GM12878 (cell line): ENCODE results near the gene PRDM16. TPM values are rescaled to one million over a fixed set of nuclear protein-coding genes. Genes with fewer than 3 reads are reported as not detected.

ENCODE experiments used
- ATAC-seq: fragments of 200-7000 bp; cut with Tn5 transposase; 3 replicates; pipeline ENCODE4 v1.9.1; 2020; ENCODE audit warnings: mild to moderate bottlenecking, moderate library complexity
- BruUV-seq: library from RNA; stranded (reverse); fragments of 400-500 nt; replicated peaks from 2 replicates; lab custom pipeline; 2021; lab: Mats Ljungman, UMichigan
- CTCF ChIA-PET: fragments of 300-600 bp; sonication (Branson Sonifier 250); formaldehyde crosslinking; extraction: SDS; loops from one replicate; lab custom pipeline; 2021; ENCODE audit warnings: inconsistent platforms; lab: Yijun Ruan, JAX
- POLR2A ChIA-PET: fragments of 350-600 bp; formaldehyde crosslinking; extraction: SDS; loops from one replicate; lab custom pipeline; 2021; ENCODE audit warnings: inconsistent platforms; lab: Charles Lee
- RAD21 ChIA-PET: fragments of 300-600 bp; sonication (Branson Sonifier 250); formaldehyde crosslinking; loops from one replicate; lab custom pipeline; 2023; ENCODE audit warnings: antibody characterized with exemption; ENCODE audit not compliant: unreplicated experiment; lab: Charles Lee
- SMC1A ChIA-PET: fragments of 300-600 bp; sonication (Branson Sonifier 250); formaldehyde crosslinking; loops from one replicate; lab custom pipeline; 2023; ENCODE audit not compliant: unreplicated experiment, uncharacterized antibody; lab: Charles Lee
- DNase-seq: peaks from one replicate; pipeline ENCODE4 v3.0.0-alpha.2; 2011; ENCODE audit warnings: low read depth, low spot score
- FAIRE-seq: peaks from 3 replicates; lab custom pipeline; 2011; peaks lifted over from hg19 to GRCh38; lab: Jason Lieb, UNC
- H2AFZ ChIP-seq: 2 replicates; pipeline ENCODE4 v1.6.0; 2011; ENCODE audit warnings: low read depth, low read length, control low read depth; ENCODE audit not compliant: control insufficient read depth
- H3K27ac ChIP-seq: 2 replicates; pipeline ENCODE4 v1.5.1; 2011; ENCODE audit warnings: control low read depth; ENCODE audit not compliant: control insufficient read depth, insufficient read depth
- H3K27me3 ChIP-seq, 2 experiments: replicated peaks in 1 of 2; 2 replicates each; pipeline versions ENCODE4 v1.6.0 to v1.6.1; 2011; ENCODE audit warnings: low read length in 1 of 2; ENCODE audit not compliant: control insufficient read depth in 2 of 2, insufficient read depth in 2 of 2
- H3K36me3 ChIP-seq, 2 experiments: 2 replicates each; pipeline ENCODE4 v1.5.1; 2011; ENCODE audit warnings: low read length in 1 of 2; ENCODE audit not compliant: control insufficient read depth in 2 of 2, insufficient read depth in 2 of 2
- H3K4me1 ChIP-seq: 2 replicates; pipeline ENCODE4 v1.6.1; 2011; ENCODE audit warnings: mild to moderate bottlenecking, low read length, moderate library complexity, mixed read lengths; ENCODE audit not compliant: control insufficient read depth, insufficient read depth
- H3K4me2 ChIP-seq: 2 replicates; pipeline ENCODE4 v1.6.0; 2011; ENCODE audit warnings: control low read depth; ENCODE audit not compliant: control insufficient read depth, insufficient read depth
- H3K4me3 ChIP-seq: fragments of 200-600 bp; sonication (generic); 2 replicates; pipeline ENCODE4 v1.5.1; 2016
- H3K79me2 ChIP-seq: 2 replicates; pipeline ENCODE4 v1.6.0; 2011; ENCODE audit warnings: low read length; ENCODE audit not compliant: control insufficient read depth, insufficient read depth
- H3K9ac ChIP-seq: 2 replicates; pipeline ENCODE4 v1.8.0; 2011; ENCODE audit warnings: low read length, control low read depth, mixed read lengths; ENCODE audit not compliant: control insufficient read depth, insufficient read depth
- H3K9me3 ChIP-seq: replicated peaks from 3 replicates; pipeline ENCODE4 v1.5.1; 2011; ENCODE audit warnings: mild to moderate bottlenecking, low read length; ENCODE audit not compliant: control insufficient read depth, insufficient read depth
- H4K20me1 ChIP-seq: 2 replicates; pipeline ENCODE4 v1.6.0; 2011; ENCODE audit not compliant: control insufficient read depth, insufficient read depth
- ATF7 ChIP-seq: fragments of 450-650 bp; IDR thresholded peaks from 2 replicates; pipeline ENCODE4 v1.6.1; 2016; ENCODE audit warnings: low read depth, mild to moderate bottlenecking
- BMI1 ChIP-seq: fragments of 450-650 bp; IDR thresholded peaks from 2 replicates; pipeline ENCODE4 v1.6.1; 2016; ENCODE audit warnings: mild to moderate bottlenecking, moderate library complexity, borderline replicate concordance
- CREM ChIP-seq: IDR thresholded peaks from 2 replicates; pipeline ENCODE4 v1.6.1; 2014; ENCODE audit warnings: antibody characterized with exemption, low read depth
- HSF1 ChIP-seq: fragments of 150-350 bp; IDR thresholded peaks from 2 replicates; pipeline ENCODE4 v1.6.1; 2014; ENCODE audit warnings: mild to moderate bottlenecking, low read depth, low read length
- IKZF2 ChIP-seq, 2 experiments: fragments of 450-650 bp; IDR thresholded peaks; 2 replicates each; pipeline ENCODE4 v1.6.1; 2017; ENCODE audit warnings: mild to moderate bottlenecking in 2 of 2, moderate library complexity in 2 of 2
- KAT2A ChIP-seq: conservative IDR thresholded peaks from 2 replicates; pipeline ENCODE4 v1.6.1; 2011; ENCODE audit warnings: low read depth, low read length; ENCODE audit not compliant: control insufficient read depth
- MTA2 ChIP-seq: fragments of 450-650 bp; IDR thresholded peaks from 2 replicates; pipeline ENCODE4 v1.6.1; 2016; ENCODE audit warnings: low read depth, mild to moderate bottlenecking, moderate library complexity
- MTA3 ChIP-seq: IDR thresholded peaks from 2 replicates; pipeline ENCODE4 v1.6.1; 2012; ENCODE audit warnings: low read length, inconsistent platforms, borderline replicate concordance
- MYC ChIP-seq: IDR thresholded peaks from 2 replicates; pipeline ENCODE4 v1.6.1; 2011; ENCODE audit warnings: mild to moderate bottlenecking, low read length, moderate library complexity, inconsistent platforms; ENCODE audit not compliant: insufficient read depth, insufficient replicate concordance, insufficient read length, severe bottlenecking
- RFX5 ChIP-seq: IDR thresholded peaks from 2 replicates; pipeline ENCODE4 v1.6.1; 2011; ENCODE audit warnings: low read depth, low read length, improper control_type of control experiment
- TCF3 ChIP-seq: IDR thresholded peaks from 2 replicates; pipeline ENCODE4 v1.6.1; 2012; ENCODE audit warnings: low read depth, mild to moderate bottlenecking, low read length, borderline replicate concordance; ENCODE audit not compliant: insufficient read depth
- ZBED1 ChIP-seq: IDR thresholded peaks from 2 replicates; pipeline ENCODE4 v1.6.1; 2016; ENCODE audit warnings: borderline replicate concordance
- ZBTB33 ChIP-seq: fragments of 450-650 bp; IDR thresholded peaks from 2 replicates; pipeline ENCODE4 v1.6.1; 2017; ENCODE audit warnings: mild to moderate bottlenecking
- ZZZ3 ChIP-seq: IDR thresholded peaks from 2 replicates; pipeline ENCODE4 v1.6.1; 2011; ENCODE audit warnings: low read depth; ENCODE audit not compliant: control insufficient read depth, insufficient read length
- WGBS: methylation state at CpG from one replicate; pipeline ENCODE4 v1.1.6; 2016; ENCODE audit warnings: low lambda C conversion rate; ENCODE audit not compliant: insufficient replicate concordance, insufficient coverage; ENCODE audit errors: missing lambda C conversion rate; 5-methylcytosine and 5-hydroxymethylcytosine counted together
- in situ Hi-C: fragments of 300-500 bp; cut with MboI; formaldehyde crosslinking; loops from 9 replicates; pipeline ENCODE4 v1.14.3; 2018; ENCODE audit warnings: mixed read lengths
- intact Hi-C: fragments of 100-400 bp; cut with micrococcal nuclease; formaldehyde crosslinking; loops from one replicate; pipeline ENCODE4 v1.14.2; 2022; ENCODE audit not compliant: unreplicated experiment
- polyA plus RNA-seq, 11 experiments: library from polyadenylated mRNA; depleted of rRNA in 4 of 11; unstranded in 6 of 11; stranded (reverse) in 5 of 11; fragments of >200 nt; fragmentation: Nextera tagmentation in 4 of 11; fragmentation: Illumina TruSeq in 1 of 11; extraction: Ambion mirVana in 4 of 11; extraction: Trizol in 1 of 11; gene quantifications; 1 replicate in 1 of 11; 2 replicates in 10 of 11; pipeline versions ENCODE4 v1.2.1 to v1.2.3, GENCODE V29; 2011 to 2016; ENCODE audit warnings: inconsistent platforms in 2 of 11, missing spikeins in 2 of 11, low read depth in 1 of 11
- total RNA-seq, 4 experiments: library from RNA; depleted of rRNA in 3 of 4; stranded (reverse); fragments of >200 nt in 3 of 4; fragmentation: Illumina TruSeq in 1 of 4; extraction: Trizol in 1 of 4; gene quantifications; 2 replicates each; pipeline versions ENCODE4 v1.2.1 to v1.2.3, GENCODE V29; 2013 to 2021

PRDM16 gene
- total and polyA plus RNA-seq, 10 of the 15 experiments (the other 5 are each of a cell fraction or from before 2014, with no cell fraction given), result 0.03 TPM; not detected in 9

- POLR2A ChIA-PET, result no interaction called here
- no peak for TF ChIP-seq ZZZ3
- no peak for TF ChIP-seq MTA2
- no peak for TF ChIP-seq ATF7
- no peak for TF ChIP-seq TCF3
- TF ChIP-seq ZBED1, result no peak
- no peak for TF ChIP-seq KAT2A
- TF ChIP-seq CREM, result no peak
These were observed 248.5 kb downstream of the PRDM16 start for GRCh38 chr1:3317456-3317855.

GRCh38 chr1:3318329-3318728 is 249.3 kb downstream of the PRDM16 start:
- ATAC-seq (no peak), DNase-seq (no peak), FAIRE-seq (no peak)
- RAD21 ChIA-PET, result no interaction called here
- H3K4me3 ChIP-seq, result no peak overlapping the region
- no peaks in the 10 kb centered on the region for H4K20me1 ChIP-seq
- H3K36me3 ChIP-seq, result no peaks in the 10 kb centered on the region
- no peak overlapping the region for H3K4me2 ChIP-seq
- TF ChIP-seq IKZF2 (IDR thresholded peaks at IDR 0.05) (no peak), HSF1 (no peak), ZBTB33 (no peak), RFX5 (no peak), BMI1 (no peak), MTA3 (no peak), MYC (no peak)
- WGBS, result 0% methylated on average over 2 of the region's 2 CpGs
- BruUV-seq, result no TSS peak
- no peaks in the 10 kb centered on the region for H3K79me2 ChIP-seq
- CTCF ChIA-PET, result interaction anchor here (1.1 kb wide), 1 partner anchor 15 kb away, joined by 3 read pairs; no protein-coding TSS in a partner anchor
- no peak overlapping the region for H2AFZ ChIP-seq
- H3K27me3 ChIP-seq, result no peaks in the 10 kb centered on the region
- no peak overlapping the region for H3K27ac ChIP-seq
- POLR2A ChIA-PET, result no interaction called here
- H3K9me3 ChIP-seq, result no peaks in the 10 kb centered on the region; the same call in 2 of the 3 replicates
- SMC1A ChIA-PET, result no interaction called here
- in situ Hi-C loops (no loop called here), intact Hi-C loops (no loop called here)
- H3K4me1 ChIP-seq, result no peaks in the 10 kb centered on the region
- H3K9ac ChIP-seq, result no peak overlapping the region

More at GRCh38 chr1:3317456-3317855, 248.5 kb downstream of the PRDM16 start:
- no peaks in the 10 kb centered on the region for H3K27me3 ChIP-seq
- H3K4me1 ChIP-seq, result no peaks in the 10 kb centered on the region
- no peak overlapping the region for H3K9ac ChIP-seq
- BruUV-seq, result no TSS peak
- ATAC-seq (no peak), DNase-seq (no peak), FAIRE-seq (no peak)
- H3K9me3 ChIP-seq, result no peaks in the 10 kb centered on the region; the same call in 2 of the 3 replicates
- ChIA-PET CTCF (interaction anchor here (1.1 kb wide), 1 partner anchor 16 kb away, joined by 3 read pairs; no protein-coding TSS in a partner anchor), RAD21 (no interaction called here), SMC1A (no interaction called here)
- H4K20me1 ChIP-seq, result no peaks in the 10 kb centered on the region
- H3K4me2 ChIP-seq, result no peak overlapping the region
- intact Hi-C loops, result no loop called here
- WGBS, result 44% methylated on average over 17 of the region's 17 CpGs
- in situ Hi-C loops, result no loop called here
- no peak overlapping the region for H3K4me3 ChIP-seq
- no peaks in the 10 kb centered on the region for H3K79me2 ChIP-seq
- H3K27ac ChIP-seq, result no peak overlapping the region
- H3K36me3 ChIP-seq, result no peaks in the 10 kb centered on the region
- H2AFZ ChIP-seq, result no peak overlapping the region
